ENCODE data around the gene ABHD1. TPM values are rescaled to one million over a fixed set of nuclear protein-coding genes. Genes with fewer than 3 reads are reported as not detected.

ABHD1 gene
- total and polyA plus RNA-seq, 2 donors (not counting 3 experiments of a cell fraction or from before 2014, with no cell fraction given): 0.07 TPM; not detected in 1

DNA sequence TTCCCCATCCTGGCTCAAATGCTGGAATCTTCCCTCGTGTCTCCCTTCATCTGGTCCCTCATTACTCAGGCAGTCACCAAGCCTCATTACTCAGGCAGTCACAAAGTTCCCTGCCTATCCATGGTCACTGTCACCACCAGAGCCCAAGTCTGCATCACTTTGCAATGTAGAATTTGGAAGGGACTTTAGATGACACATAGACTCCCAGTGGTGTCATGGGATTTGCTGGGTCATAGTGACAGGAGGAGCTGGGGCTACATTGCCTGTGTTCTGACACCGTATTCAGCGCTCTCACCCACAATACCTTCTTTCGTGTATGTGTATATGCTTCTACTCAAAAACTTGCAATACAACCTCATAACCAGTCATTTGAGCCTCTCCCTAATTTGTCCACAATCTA lies 47.3 kb upstream of the ABHD1 start:
- intact Hi-C loops (cut with micrococcal nuclease): no loop called here
- H3K27ac ChIP-seq (ENCODE audit: insufficient read depth, low read depth, low read length): no peak overlapping the region
- DNase-seq (ENCODE audit: low read depth, low spot score) (no peak), FAIRE-seq (no peak)
- ChIA-PET POLR2A (no interaction called here), CTCF (interaction anchor here (0.8 to 1.0 kb wide), 2 partner anchors 9 to 115 kb away, joined by 3 to 4 read pairs; no protein-coding TSS in a partner anchor)
- no peak overlapping the region for H3K9ac ChIP-seq (replicated peaks; ENCODE audit: extremely low read depth, insufficient read depth, low read length)
- no peaks in the 10 kb centered on the region for H4K20me1 ChIP-seq (replicated peaks; ENCODE audit: control insufficient read depth, extremely low read depth, insufficient read depth, low read length)
- no peaks in the 10 kb centered on the region for H3K9me3 ChIP-seq (replicated peaks; ENCODE audit: control insufficient read depth, insufficient read depth, low read length)
- no peak overlapping the region for H3K4me3 ChIP-seq (replicated peaks in 1 of 3; ENCODE audit: insufficient read depth in 1 of 3, low read depth in 1 of 3, low read length in 3 of 3)
- TF ChIP-seq, protein P1, sequence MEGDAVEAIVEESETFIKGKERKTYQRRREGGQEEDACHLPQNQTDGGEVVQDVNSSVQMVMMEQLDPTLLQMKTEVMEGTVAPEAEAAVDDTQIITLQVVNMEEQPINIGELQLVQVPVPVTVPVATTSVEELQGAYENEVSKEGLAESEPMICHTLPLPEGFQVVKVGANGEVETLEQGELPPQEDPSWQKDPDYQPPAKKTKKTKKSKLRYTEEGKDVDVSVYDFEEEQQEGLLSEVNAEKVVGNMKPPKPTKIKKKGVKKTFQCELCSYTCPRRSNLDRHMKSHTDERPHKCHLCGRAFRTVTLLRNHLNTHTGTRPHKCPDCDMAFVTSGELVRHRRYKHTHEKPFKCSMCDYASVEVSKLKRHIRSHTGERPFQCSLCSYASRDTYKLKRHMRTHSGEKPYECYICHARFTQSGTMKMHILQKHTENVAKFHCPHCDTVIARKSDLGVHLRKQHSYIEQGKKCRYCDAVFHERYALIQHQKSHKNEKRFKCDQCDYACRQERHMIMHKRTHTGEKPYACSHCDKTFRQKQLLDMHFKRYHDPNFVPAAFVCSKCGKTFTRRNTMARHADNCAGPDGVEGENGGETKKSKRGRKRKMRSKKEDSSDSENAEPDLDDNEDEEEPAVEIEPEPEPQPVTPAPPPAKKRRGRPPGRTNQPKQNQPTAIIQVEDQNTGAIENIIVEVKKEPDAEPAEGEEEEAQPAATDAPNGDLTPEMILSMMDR (IDR thresholded peaks at IDR 0.05; ENCODE audit: extremely low read depth in 1 of 2, insufficient read depth in 1 of 2, low read depth in 1 of 2, low read length in 2 of 2): no peak
- no peak for TF ChIP-seq GATA2 (IDR thresholded peaks at IDR 0.05; ENCODE audit: insufficient read depth, insufficient read length, low read depth, low read length)
- TF ChIP-seq MYC (IDR thresholded peaks at IDR 0.05; ENCODE audit: low read depth, low read length): no peak
- no peak for TF ChIP-seq JUN (IDR thresholded peaks at IDR 0.05; ENCODE audit: borderline replicate concordance, insufficient read depth, insufficient read length, low read depth)
- TF ChIP-seq, protein P2, sequence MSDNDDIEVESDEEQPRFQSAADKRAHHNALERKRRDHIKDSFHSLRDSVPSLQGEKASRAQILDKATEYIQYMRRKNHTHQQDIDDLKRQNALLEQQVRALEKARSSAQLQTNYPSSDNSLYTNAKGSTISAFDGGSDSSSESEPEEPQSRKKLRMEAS (IDR thresholded peaks at IDR 0.05; ENCODE audit: insufficient read depth, insufficient read length): no peak
- TF ChIP-seq POLR2A (IDR thresholded peaks at IDR 0.05; ENCODE audit: low read depth, low read length): no peak
- no peak for TF ChIP-seq EZH2 (IDR thresholded peaks at IDR 0.05; ENCODE audit: borderline replicate concordance, low read depth, low read length, severe bottlenecking)
- TF ChIP-seq FOS (IDR thresholded peaks at IDR 0.05; ENCODE audit: borderline replicate concordance, insufficient read depth, low read length): no peak
- no peak for TF ChIP-seq POLR2AphosphoS5 (IDR thresholded peaks at IDR 0.05; ENCODE audit: insufficient read depth, low read depth, low read length)
- no TSS peak for BruUV-seq (replicated peaks)
- no peaks in the 10 kb centered on the region for H3K36me3 ChIP-seq (ENCODE audit: control insufficient read depth in 2 of 2, extremely low read depth in 1 of 2, insufficient read depth in 2 of 2, low read length in 2 of 2)
- no peak overlapping the region for H3K4me2 ChIP-seq (ENCODE audit: insufficient read depth, low read length)
- H3K4me1 ChIP-seq (ENCODE audit: control insufficient read depth, extremely low read depth, insufficient read depth, low read length): peaks cover 7% of the 10 kb centered on the region
- H3K9me1 ChIP-seq (replicated peaks; ENCODE audit: control insufficient read depth, extremely low read depth, insufficient read depth, low read length): no peaks in the 10 kb centered on the region
- dilution Hi-C loops (cut with MboI; ENCODE audit: extremely low pct_ligation_motif_present, low sequenced_read_pairs): no loop called here
- no peaks in the 10 kb centered on the region for H3K27me3 ChIP-seq (ENCODE audit: control insufficient read depth in 2 of 2, insufficient read depth in 2 of 2, low read length in 2 of 2)
- no peak overlapping the region for H2AFZ ChIP-seq (ENCODE audit: low read depth, low read length)
- peaks cover under 1% of the 10 kb centered on the region for H3K79me2 ChIP-seq (ENCODE audit: control insufficient read depth, insufficient read depth, low read length)

Measured in endothelial cell of umbilical vein (primary cell).